D721Med (cell line): ENCODE measurements around the gene ZNF331.

Experiments used
- DNase-seq: peaks from one replicate; pipeline ENCODE4 v3.0.0; 2011; ENCODE audit warnings: low spot score; ENCODE audit not compliant: insufficient read length
- FAIRE-seq: peaks from 2 replicates; lab custom pipeline; 2011; peaks lifted over from hg19 to GRCh38; lab: Jason Lieb, UNC
- TF ChIP-seq, protein P1 (sequence below): IDR thresholded peaks from 2 replicates; pipeline ENCODE4 v1.5.1; 2012; ENCODE audit warnings: mild to moderate bottlenecking, control low read depth; ENCODE audit not compliant: insufficient read depth; ENCODE audit errors: missing control alignments

Gene ZNF331

DNA sequence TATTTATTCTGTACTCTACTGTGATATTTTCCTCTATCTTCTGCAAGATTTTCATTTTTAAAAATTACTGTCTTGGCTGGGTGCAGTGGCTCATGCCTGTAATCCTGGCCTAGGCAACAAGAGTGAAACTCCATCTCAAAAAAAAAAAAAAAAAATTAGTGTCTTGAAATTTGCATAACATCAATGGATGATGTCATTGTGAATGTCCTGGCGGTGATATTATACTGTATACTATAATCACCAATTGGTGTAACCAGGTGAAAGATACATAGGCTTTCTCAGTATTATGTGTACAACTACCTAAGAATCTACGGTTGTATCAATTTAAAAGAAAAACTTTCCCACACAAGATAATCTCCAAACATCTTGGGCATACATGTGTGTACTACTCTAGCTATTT lies 15.2 kb downstream of the ZNF331 start:
- TF ChIP-seq, protein P1, sequence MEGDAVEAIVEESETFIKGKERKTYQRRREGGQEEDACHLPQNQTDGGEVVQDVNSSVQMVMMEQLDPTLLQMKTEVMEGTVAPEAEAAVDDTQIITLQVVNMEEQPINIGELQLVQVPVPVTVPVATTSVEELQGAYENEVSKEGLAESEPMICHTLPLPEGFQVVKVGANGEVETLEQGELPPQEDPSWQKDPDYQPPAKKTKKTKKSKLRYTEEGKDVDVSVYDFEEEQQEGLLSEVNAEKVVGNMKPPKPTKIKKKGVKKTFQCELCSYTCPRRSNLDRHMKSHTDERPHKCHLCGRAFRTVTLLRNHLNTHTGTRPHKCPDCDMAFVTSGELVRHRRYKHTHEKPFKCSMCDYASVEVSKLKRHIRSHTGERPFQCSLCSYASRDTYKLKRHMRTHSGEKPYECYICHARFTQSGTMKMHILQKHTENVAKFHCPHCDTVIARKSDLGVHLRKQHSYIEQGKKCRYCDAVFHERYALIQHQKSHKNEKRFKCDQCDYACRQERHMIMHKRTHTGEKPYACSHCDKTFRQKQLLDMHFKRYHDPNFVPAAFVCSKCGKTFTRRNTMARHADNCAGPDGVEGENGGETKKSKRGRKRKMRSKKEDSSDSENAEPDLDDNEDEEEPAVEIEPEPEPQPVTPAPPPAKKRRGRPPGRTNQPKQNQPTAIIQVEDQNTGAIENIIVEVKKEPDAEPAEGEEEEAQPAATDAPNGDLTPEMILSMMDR: no peak
- DNase-seq (no peak), FAIRE-seq (no peak)

DNA sequence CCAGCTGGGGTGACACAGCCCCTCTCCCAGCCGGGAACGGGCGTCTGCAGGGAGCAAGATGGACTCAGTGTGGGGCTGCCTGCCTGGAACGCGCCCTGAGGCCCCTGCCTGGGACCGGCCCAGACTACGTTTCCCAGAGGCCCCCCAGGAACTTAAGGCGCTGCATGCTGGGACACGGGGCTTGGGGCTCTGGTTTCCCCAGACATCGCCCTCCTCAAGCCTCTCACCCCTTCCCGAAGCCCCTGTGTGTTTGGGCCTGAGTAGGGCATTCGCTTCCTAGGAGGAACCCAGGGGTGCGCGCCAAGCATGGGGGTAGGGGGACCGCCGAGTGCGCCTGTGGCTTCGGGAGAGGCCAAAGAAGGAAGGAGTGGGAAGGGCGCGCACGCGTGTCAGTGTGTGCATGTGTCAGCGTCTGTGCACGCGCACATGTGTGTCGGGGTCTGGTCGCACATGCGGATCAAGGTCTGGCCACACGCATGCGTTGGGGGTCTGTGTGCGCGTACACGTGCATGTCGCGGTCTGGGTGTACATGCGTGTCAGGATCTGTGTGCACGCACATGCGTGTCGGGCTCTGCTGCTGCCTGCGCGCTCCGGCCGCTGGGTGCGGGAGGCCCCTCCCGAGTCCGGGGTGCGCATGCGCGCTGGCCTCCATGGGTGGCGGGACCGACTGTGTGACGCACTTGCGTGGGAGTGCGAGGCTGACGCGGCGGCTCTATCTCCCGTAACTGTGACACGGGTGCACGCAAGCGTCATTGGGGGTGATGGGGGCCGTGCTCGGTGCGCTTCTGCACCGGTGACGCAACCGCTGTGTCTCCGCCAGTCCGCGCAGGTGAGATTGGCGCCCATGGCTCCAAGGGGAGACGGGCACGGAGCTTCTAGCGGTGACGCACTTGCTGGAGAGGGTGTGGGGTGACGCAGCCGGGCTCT lies 16.2 kb downstream of the ZNF331 start:
- FAIRE-seq (no peak), DNase-seq (no peak)
- TF ChIP-seq, protein P1: no peak

DNA sequence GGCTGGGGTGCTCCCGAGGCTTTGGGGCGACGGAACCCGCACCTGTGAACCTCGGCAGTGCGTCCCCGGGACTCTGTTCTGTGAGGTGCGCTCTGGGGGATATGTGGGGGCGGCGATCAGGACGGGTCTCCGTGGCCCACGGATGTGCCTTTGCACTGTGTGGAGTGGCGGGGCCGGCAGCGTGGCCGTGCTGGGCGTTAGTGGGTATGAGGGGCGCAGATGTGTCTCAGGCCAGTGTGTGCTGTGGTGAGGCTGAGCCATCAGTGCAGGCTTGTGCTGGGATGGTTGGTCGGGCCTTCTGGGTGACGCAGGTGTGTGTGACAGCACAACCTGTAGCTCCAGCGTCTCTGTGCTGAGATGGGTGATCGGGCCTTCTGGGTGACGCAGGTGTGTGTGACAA lies 16.9 kb downstream of the ZNF331 start:
- FAIRE-seq (no peak), DNase-seq (no peak)

DNA sequence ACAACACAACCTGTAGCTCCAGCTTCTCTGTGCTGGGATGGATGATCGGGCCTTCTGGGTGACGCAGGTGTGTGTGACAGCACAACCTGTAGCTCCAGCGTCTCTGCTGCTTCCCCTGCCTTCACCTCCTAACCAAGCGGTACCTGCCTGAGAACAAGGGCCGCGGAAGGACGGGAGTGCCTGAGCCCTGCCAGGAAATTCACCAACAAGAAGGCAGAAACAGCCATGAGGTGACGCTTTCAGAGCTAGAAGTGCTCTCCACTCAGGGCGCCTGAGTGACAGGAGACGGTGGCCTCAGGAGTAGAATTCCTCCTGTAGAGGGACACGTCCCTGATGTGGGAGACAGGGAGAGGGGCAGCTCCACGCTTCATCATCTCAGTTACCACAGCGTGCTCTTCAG lies 17.4 kb downstream of the ZNF331 start:
- TF ChIP-seq, protein P1: no peak
- DNase-seq: no peak
- no peak for FAIRE-seq

More for the DNA sequence above, 16.9 kb downstream of the ZNF331 start:
- TF ChIP-seq, protein P1: no peak

DNA sequence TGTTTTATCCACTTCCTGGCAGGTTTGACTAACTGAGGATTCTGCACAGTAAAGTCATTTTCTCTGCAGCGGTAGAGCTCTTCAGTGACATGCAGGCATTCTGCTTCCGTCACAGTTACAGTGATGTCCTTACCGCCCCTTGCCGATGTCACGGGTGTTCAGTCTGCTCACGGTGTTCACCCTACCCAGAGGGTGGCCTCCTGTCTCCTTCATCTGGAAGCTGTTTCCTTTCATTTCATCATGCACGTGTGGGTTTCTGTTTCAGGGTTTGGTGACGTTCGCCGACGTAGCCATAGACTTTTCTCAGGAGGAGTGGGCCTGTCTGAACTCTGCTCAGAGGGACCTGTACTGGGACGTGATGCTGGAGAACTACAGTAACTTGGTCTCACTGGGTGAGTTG lies 33.4 kb downstream of the ZNF331 start:
- TF ChIP-seq, protein P1: no peak
- FAIRE-seq: no peak

DNA sequence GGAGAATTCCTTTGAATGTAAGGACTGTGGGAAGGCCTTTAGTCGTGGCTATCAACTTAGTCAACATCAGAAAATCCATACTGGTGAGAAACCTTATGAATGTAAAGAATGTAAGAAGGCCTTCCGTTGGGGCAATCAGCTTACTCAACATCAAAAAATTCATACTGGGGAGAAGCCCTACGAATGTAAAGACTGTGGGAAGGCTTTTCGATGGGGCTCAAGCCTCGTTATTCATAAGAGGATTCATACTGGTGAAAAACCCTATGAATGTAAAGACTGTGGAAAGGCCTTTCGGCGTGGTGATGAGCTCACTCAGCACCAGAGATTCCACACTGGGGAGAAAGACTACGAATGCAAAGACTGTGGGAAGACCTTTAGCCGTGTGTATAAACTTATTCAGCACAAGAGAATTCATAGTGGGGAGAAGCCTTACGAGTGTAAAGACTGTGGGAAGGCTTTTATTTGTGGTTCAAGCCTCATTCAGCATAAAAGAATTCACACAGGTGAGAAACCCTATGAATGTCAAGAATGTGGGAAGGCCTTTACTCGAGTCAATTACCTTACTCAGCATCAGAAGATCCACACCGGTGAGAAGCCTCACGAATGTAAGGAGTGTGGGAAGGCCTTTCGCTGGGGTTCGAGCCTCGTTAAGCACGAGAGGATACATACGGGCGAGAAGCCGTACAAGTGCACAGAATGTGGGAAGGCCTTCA lies 39.2 kb downstream of the ZNF331 start:
- FAIRE-seq: no peak
- TF ChIP-seq, protein P1: no peak
- no peak for DNase-seq

More for the DNA sequence above, 33.4 kb downstream of the ZNF331 start:
- no peak for DNase-seq

DNA sequence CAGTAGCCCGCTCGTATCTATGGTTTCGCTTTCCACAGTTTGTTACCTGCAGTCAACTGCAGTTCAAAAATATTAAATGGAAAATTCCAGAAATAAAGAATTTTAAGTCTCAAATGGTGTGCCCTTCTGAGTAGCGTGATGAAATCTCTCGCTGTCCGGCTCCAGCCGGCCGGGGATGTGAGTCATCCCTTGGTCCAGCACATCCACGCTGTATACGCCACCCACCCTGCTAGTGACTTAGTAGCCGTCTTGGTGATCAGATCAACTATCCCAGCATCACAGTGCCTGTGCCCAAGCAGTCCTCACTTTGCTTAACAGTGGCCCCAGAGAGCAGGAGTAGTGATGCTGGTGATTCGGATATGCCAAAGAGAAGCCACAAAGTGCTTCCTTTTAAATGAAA lies 40.0 kb downstream of the ZNF331 start:
- TF ChIP-seq, protein P1: no peak
- DNase-seq: no peak
- no peak for FAIRE-seq
